ENCODE measurements around the gene PURB.

Gene PURB

DNA sequence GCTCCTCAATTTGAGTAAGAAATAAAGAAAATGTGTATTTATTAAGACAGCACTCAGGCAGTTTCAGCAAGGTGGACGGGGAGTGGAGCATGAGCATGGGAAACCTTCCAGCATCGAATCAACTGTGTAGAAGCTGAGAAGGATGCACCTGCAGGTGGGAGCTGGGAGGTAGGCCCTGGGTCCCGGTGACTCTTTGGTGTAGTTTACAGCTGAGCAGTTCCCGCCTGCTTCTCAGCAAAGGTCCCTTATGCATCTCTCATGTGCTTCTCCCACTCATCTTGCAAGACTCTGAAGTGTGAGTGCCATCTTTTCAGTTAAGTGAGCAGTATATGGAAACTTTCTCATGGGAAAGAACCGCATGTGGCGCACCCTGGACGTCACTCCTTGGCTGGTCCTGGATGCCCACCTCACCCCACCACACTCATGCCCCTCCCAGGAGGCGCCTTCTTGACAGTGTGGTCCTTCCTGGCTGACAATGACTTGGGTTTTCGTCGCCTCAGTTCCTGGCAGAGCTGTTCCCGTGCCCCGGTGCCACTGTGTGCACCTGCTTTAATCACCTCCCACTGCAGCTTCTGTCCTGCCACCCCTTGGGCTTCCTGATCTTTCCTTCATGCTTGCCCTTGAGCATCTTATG lies 19.8 kb upstream of the PURB start:
- TF ChIP-seq GATA2 (IDR thresholded peaks at IDR 0.05; ENCODE audit: low read depth, low read length) (no peak), GATA3 (IDR thresholded peaks at IDR 0.05; ENCODE audit: low read depth, low read length) (no peak)

- no peak for TF ChIP-seq GATA2 (IDR thresholded peaks at IDR 0.05; ENCODE audit: low read depth, low read length)
- no peak for TF ChIP-seq GATA3 (IDR thresholded peaks at IDR 0.05; ENCODE audit: low read depth, low read length)
Measured at GRCh38 chr7:44899443-44899842, 14.1 kb upstream of the PURB start.

DNA sequence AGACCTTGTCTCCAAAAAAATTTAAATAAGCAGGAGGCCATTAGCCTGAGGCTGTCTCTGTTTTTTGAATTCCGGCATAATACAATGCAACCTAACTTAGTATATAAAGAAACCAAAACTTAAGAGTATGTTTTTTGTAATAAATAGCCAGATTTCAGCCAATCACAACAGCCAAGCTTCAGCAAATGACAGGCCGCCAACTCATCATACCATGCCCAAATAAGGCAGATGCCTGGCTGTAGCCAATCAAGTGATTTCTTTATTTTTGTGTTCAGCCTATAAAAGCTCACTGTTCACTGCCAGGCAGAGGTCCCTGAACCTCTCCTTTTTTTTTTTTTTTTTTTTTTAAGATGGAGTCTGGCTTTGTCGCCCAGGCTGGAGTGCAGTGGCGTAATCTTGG lies 12.7 kb upstream of the PURB start:
- TF ChIP-seq GATA2 (IDR thresholded peaks at IDR 0.05; ENCODE audit: low read depth, low read length) (no peak), GATA3 (IDR thresholded peaks at IDR 0.05; ENCODE audit: low read depth, low read length) (no peak)

- TF ChIP-seq GATA3 (IDR thresholded peaks at IDR 0.05; ENCODE audit: low read depth, low read length) (no peak), GATA2 (IDR thresholded peaks at IDR 0.05; ENCODE audit: low read depth, low read length) (no peak)
Measured at GRCh38 chr7:44897309-44897708, 12.0 kb upstream of the PURB start.

DNA sequence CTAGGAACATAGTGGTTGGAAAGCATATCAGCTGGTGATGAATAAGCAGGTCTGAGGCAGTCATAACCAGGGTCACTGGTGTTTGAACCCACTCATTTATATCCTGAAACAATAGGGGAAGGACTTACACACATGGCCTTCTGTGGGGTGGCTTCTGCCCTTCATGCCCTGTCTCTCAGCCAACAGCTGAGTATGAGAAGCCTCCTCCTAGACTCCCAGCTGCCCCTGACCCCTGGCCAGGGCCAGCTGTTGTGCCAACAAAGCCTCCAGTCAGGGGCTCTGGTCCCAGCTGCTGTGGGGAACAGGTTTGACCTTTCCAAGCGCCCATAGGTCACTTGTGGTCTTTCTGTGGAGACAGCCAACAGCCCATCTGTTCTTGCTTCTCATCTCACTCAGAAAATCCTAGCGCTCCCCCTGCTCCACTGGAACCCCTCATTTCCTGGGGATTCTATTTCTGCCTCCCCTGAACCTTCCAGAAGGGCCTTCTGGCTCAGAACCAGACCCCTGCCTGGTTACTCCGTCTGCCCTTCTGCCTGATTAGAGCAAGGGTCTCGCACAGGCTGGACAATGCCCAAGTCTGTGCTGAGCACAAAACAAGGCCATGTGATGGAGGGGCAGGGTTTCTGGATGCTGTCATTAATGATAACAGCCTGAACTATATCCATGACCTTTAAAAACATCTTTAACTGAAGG lies 9.7 kb upstream of the PURB start:
- TF ChIP-seq GATA3 (IDR thresholded peaks at IDR 0.05; ENCODE audit: low read depth, low read length): no peak
- no peak for TF ChIP-seq GATA2 (IDR thresholded peaks at IDR 0.05; ENCODE audit: low read depth, low read length)

DNA sequence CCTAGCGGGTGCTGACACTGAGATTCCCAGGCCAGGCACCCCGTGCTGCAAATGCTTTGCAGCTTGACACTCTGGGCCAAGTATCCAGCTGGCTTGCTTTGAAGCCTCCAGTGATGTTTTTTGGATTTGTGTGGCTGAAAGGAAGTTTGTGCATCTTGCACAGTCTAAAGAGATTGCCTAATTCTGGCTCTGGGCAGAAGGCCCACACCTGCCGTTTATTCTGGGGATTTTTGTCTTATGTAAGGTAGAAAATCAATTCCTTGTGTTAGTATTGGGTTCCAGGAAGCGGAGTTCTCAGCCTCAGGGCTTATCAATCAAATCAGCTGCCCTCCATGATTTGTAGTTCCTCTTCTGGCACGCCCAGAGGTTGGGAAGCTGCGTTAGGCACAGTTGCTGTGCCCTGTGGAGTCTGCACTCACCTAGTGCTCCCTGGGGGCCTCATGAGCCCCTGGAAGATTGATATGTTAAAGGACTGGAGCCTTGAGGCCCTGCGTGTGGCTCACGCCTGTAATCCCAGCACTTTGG lies 8.4 kb upstream of the PURB start:
- TF ChIP-seq GATA2 (IDR thresholded peaks at IDR 0.05; ENCODE audit: low read depth, low read length) (no peak), GATA3 (IDR thresholded peaks at IDR 0.05; ENCODE audit: low read depth, low read length) (no peak)

GRCh38 chr7:44891791-44892190 lies 6.5 kb upstream of the PURB start:
- TF ChIP-seq GATA3 (IDR thresholded peaks at IDR 0.05; ENCODE audit: low read depth, low read length) (no peak), GATA2 (IDR thresholded peaks at IDR 0.05; ENCODE audit: low read depth, low read length) (no peak)

DNA sequence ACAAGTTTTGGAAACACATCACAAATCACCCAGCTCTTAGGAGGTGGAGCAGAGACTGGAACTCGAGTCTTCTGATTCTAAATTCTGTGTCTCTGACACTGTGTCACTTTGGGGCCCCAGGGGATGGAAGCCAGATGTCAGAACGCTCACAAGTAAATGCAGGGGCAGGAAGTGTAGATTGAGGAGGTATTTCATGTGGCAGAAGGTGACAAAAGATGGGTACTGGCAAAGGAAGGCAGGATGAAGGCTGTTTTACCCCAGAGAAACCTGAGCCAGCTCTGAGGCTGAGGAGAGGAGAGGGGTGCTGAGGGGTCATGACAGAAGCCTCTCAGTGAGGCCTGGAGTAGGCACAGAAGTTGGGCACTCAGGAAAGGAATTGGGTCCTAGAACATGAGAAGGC lies 6.0 kb upstream of the PURB start:
- TF ChIP-seq GATA3 (IDR thresholded peaks at IDR 0.05; ENCODE audit: low read depth, low read length): no peak
- no peak for TF ChIP-seq GATA2 (IDR thresholded peaks at IDR 0.05; ENCODE audit: low read depth, low read length)

GRCh38 chr7:44889086-44889781 lies 3.9 kb upstream of the PURB start:
- TF ChIP-seq GATA3 (IDR thresholded peaks at IDR 0.05; ENCODE audit: low read depth, low read length): no peak
- no peak for TF ChIP-seq GATA2 (IDR thresholded peaks at IDR 0.05; ENCODE audit: low read depth, low read length)

GRCh38 chr7:44887293-44887692 lies 2.0 kb upstream of the PURB start:
- TF ChIP-seq GATA3 (IDR thresholded peaks at IDR 0.05; ENCODE audit: low read depth, low read length) (no peak), GATA2 (IDR thresholded peaks at IDR 0.05; ENCODE audit: low read depth, low read length) (no peak)

GRCh38 chr7:44884621-44885393 lies 523 bp downstream of the PURB start:
- TF ChIP-seq GATA2 (IDR thresholded peaks at IDR 0.05; ENCODE audit: low read depth, low read length) (no peak), GATA3 (IDR thresholded peaks at IDR 0.05; ENCODE audit: low read depth, low read length) (no peak)

- TF ChIP-seq GATA2 (IDR thresholded peaks at IDR 0.05; ENCODE audit: low read depth, low read length) (no peak), GATA3 (IDR thresholded peaks at IDR 0.05; ENCODE audit: low read depth, low read length) (no peak)
Measured at GRCh38 chr7:44883961-44884620, 1.2 kb downstream of the PURB start.

GRCh38 chr7:44882899-44883298 lies 2.4 kb downstream of the PURB start:
- TF ChIP-seq GATA2 (IDR thresholded peaks at IDR 0.05; ENCODE audit: low read depth, low read length) (no peak), GATA3 (IDR thresholded peaks at IDR 0.05; ENCODE audit: low read depth, low read length) (no peak)

Data from SH-SY5Y (cell line).